ENCODE measurements around the gene TMEM108. TPM values are rescaled to one million over a fixed set of nuclear protein-coding genes. Genes with fewer than 3 reads are reported as not detected.

The TMEM108 gene
- total and polyA plus RNA-seq, 2 experiments from 2014 or later, result 7.4 to 15.3 TPM

DNA sequence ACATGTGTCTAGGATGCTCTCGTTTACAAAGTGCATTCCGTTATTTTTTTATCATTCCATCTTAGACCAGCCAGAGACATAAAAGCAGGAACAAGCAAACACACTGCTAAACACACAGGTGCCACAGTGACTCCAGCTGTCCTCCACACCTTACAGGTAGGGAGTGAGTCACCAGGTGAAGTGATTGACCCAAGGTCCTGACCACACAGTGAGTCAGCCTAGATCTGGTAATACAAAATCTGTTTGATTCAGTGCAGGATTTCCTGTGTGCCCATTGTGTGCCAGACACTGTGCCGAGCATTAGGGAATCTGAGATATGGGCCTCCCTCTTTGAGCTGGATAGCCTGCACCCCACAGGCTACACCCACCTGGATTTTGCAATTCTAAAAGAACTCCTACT is 345.0 kb downstream of the TMEM108 start:
- H3K4me1 Mint-ChIP-seq, result peaks cover 16% of the 10 kb centered on the region; the same call in 2 of the 3 replicates
- H3K4me3 ChIP-seq, result no peak overlapping the region
- no peak for TF ChIP-seq STAT1 (IDR thresholded peaks at IDR 0.05; ENCODE audit: unreplicated experiment)
- no peak for TF ChIP-seq EZH2 (IDR thresholded peaks at IDR 0.05; ENCODE audit: low read depth, unreplicated experiment)
- TF ChIP-seq POLR2AphosphoS5 (IDR thresholded peaks at IDR 0.05; ENCODE audit: low read depth), result no peak
- TF ChIP-seq, protein P1, sequence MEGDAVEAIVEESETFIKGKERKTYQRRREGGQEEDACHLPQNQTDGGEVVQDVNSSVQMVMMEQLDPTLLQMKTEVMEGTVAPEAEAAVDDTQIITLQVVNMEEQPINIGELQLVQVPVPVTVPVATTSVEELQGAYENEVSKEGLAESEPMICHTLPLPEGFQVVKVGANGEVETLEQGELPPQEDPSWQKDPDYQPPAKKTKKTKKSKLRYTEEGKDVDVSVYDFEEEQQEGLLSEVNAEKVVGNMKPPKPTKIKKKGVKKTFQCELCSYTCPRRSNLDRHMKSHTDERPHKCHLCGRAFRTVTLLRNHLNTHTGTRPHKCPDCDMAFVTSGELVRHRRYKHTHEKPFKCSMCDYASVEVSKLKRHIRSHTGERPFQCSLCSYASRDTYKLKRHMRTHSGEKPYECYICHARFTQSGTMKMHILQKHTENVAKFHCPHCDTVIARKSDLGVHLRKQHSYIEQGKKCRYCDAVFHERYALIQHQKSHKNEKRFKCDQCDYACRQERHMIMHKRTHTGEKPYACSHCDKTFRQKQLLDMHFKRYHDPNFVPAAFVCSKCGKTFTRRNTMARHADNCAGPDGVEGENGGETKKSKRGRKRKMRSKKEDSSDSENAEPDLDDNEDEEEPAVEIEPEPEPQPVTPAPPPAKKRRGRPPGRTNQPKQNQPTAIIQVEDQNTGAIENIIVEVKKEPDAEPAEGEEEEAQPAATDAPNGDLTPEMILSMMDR (conservative IDR thresholded peaks at IDR 0.05; ENCODE audit: low read depth in 2 of 2), result no peak
- TF ChIP-seq ZNF114 (CRISPR knock-in tag; IDR thresholded peaks at IDR 0.05), result no peak
- TF ChIP-seq, protein P2, sequence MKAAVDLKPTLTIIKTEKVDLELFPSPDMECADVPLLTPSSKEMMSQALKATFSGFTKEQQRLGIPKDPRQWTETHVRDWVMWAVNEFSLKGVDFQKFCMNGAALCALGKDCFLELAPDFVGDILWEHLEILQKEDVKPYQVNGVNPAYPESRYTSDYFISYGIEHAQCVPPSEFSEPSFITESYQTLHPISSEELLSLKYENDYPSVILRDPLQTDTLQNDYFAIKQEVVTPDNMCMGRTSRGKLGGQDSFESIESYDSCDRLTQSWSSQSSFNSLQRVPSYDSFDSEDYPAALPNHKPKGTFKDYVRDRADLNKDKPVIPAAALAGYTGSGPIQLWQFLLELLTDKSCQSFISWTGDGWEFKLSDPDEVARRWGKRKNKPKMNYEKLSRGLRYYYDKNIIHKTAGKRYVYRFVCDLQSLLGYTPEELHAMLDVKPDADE (IDR thresholded peaks at IDR 0.05), result no peak
- no peak overlapping the region for H3K27ac Mint-ChIP-seq
- H3K9me3 Mint-ChIP-seq, result no peaks in the 10 kb centered on the region
- no peak overlapping the region for H3K27ac ChIP-seq (ENCODE audit: low read depth)
- H3K4me2 ChIP-seq, result no peak overlapping the region
- no peaks in the 10 kb centered on the region for H3K79me2 ChIP-seq (replicated peaks; ENCODE audit: insufficient read depth)
- DNase-seq (ENCODE audit: low spot score) (no peak), ATAC-seq (no peak)
- H3K36me3 Mint-ChIP-seq (ENCODE audit: low read depth), result peaks cover 5% of the 10 kb centered on the region; the same call in 1 of the 3 replicates
- H3K4me3 Mint-ChIP-seq, result no peak overlapping the region
- no peaks in the 10 kb centered on the region for H3K9me2 ChIP-seq (ENCODE audit: insufficient read depth)
- H3F3A ChIP-seq (replicated peaks; ENCODE audit: low read depth), result no peaks in the 10 kb centered on the region
- H4K20me1 ChIP-seq (replicated peaks; ENCODE audit: insufficient read depth), result no peaks in the 10 kb centered on the region
- H3K27me3 ChIP-seq (ENCODE audit: insufficient read depth), result no peaks in the 10 kb centered on the region
- H3K4me1 ChIP-seq (ENCODE audit: insufficient read depth), result no peaks in the 10 kb centered on the region; the same call in 1 of the 2 replicates
- no peak overlapping the region for H2AFZ ChIP-seq
- no peaks in the 10 kb centered on the region for H3K36me3 ChIP-seq (ENCODE audit: insufficient read depth)
- H3K27me3 Mint-ChIP-seq (ENCODE audit: insufficient read depth, low read depth, poor library complexity), result peaks cover 2% of the 10 kb centered on the region

DNA sequence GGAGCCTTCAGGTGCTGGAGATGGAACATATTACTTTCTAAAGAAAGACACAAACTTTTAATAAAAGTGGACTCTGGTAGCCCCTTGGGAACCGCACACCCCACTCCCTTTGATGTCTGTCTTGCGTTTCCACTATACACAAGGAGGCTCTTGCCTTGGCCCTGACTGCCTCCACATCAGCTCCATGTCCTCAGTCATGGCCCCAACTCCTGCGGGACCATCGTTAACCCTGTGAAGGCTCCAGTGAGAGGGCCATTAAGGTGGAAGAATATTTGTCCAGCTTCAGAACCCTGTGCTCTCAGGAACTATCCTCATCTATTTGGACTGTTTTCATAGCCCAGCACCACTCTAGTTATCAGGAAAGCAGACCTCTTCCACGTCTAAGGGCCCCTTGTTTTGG is 345.6 kb downstream of the TMEM108 start:
- no peaks in the 10 kb centered on the region for H3K9me3 Mint-ChIP-seq
- Histone ChIP-seq H3K27me3 (ENCODE audit: insufficient read depth) (no peaks in the 10 kb centered on the region), H3K4me1 (ENCODE audit: insufficient read depth) (no peaks in the 10 kb centered on the region; the same call in 1 of the 2 replicates), H3K36me3 (ENCODE audit: insufficient read depth) (no peaks in the 10 kb centered on the region), H3K27ac (ENCODE audit: low read depth) (no peak overlapping the region), H4K20me1 (replicated peaks; ENCODE audit: insufficient read depth) (no peaks in the 10 kb centered on the region), H3K9me2 (ENCODE audit: insufficient read depth) (no peaks in the 10 kb centered on the region), H2AFZ (no peak overlapping the region), H3K79me2 (replicated peaks; ENCODE audit: insufficient read depth) (no peaks in the 10 kb centered on the region), H3K4me3 (no peak overlapping the region), H3F3A (replicated peaks; ENCODE audit: low read depth) (no peaks in the 10 kb centered on the region), H3K4me2 (no peak overlapping the region)
- no peak overlapping the region for H3K27ac Mint-ChIP-seq
- no peak for DNase-seq (ENCODE audit: low spot score)
- peaks cover 2% of the 10 kb centered on the region for H3K27me3 Mint-ChIP-seq (ENCODE audit: insufficient read depth, low read depth, poor library complexity)
- peaks cover 5% of the 10 kb centered on the region; the same call in 1 of the 3 replicates for H3K36me3 Mint-ChIP-seq (ENCODE audit: low read depth)
- peaks cover 16% of the 10 kb centered on the region; the same call in 2 of the 3 replicates for H3K4me1 Mint-ChIP-seq
- no peak overlapping the region for H3K4me3 Mint-ChIP-seq
- no peak for ATAC-seq
- no peak for TF ChIP-seq ZNF114 (CRISPR knock-in tag; IDR thresholded peaks at IDR 0.05)
- TF ChIP-seq, protein P2 (IDR thresholded peaks at IDR 0.05), result no peak
- TF ChIP-seq ZNF331 (CRISPR knock-in tag; IDR thresholded peaks at IDR 0.05; ENCODE audit: low read depth), result no peak
- TF ChIP-seq, protein P1 (conservative IDR thresholded peaks at IDR 0.05; ENCODE audit: low read depth in 2 of 2), result no peak
- TF ChIP-seq, protein P3, sequence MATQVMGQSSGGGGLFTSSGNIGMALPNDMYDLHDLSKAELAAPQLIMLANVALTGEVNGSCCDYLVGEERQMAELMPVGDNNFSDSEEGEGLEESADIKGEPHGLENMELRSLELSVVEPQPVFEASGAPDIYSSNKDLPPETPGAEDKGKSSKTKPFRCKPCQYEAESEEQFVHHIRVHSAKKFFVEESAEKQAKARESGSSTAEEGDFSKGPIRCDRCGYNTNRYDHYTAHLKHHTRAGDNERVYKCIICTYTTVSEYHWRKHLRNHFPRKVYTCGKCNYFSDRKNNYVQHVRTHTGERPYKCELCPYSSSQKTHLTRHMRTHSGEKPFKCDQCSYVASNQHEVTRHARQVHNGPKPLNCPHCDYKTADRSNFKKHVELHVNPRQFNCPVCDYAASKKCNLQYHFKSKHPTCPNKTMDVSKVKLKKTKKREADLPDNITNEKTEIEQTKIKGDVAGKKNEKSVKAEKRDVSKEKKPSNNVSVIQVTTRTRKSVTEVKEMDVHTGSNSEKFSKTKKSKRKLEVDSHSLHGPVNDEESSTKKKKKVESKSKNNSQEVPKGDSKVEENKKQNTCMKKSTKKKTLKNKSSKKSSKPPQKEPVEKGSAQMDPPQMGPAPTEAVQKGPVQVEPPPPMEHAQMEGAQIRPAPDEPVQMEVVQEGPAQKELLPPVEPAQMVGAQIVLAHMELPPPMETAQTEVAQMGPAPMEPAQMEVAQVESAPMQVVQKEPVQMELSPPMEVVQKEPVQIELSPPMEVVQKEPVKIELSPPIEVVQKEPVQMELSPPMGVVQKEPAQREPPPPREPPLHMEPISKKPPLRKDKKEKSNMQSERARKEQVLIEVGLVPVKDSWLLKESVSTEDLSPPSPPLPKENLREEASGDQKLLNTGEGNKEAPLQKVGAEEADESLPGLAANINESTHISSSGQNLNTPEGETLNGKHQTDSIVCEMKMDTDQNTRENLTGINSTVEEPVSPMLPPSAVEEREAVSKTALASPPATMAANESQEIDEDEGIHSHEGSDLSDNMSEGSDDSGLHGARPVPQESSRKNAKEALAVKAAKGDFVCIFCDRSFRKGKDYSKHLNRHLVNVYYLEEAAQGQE (IDR thresholded peaks at IDR 0.05; ENCODE audit: unreplicated experiment), result no peak
- TF ChIP-seq NANOG (IDR thresholded peaks at IDR 0.05; ENCODE audit: borderline replicate concordance), result no peak
- TF ChIP-seq EZH2phosphoT487 (IDR thresholded peaks at IDR 0.05; ENCODE audit: unreplicated experiment), result no peak
- TF ChIP-seq EZH2 (IDR thresholded peaks at IDR 0.05; ENCODE audit: low read depth, unreplicated experiment), result no peak
- no peak for TF ChIP-seq CREB1 (CRISPR knock-in tag; IDR thresholded peaks at IDR 0.05; ENCODE audit: low read depth)
- no peak for TF ChIP-seq STAT1 (IDR thresholded peaks at IDR 0.05; ENCODE audit: unreplicated experiment)
- no peak for TF ChIP-seq JUNB (IDR thresholded peaks at IDR 0.05; ENCODE audit: unreplicated experiment)
